ENCODE measurements around the gene PCBP2. TPM values are rescaled to one million over a fixed set of nuclear protein-coding genes. Genes with fewer than 3 reads are reported as not detected.

The PCBP2 gene
- total RNA-seq, 1 donor from 2014 or later: 133 TPM

GRCh38 chr12:53506881-53507602, 55.1 kb downstream of the PCBP2 start, which contains the start of gene NPFF:
TSS of gene NPFF (minus strand) at chr12:53507484. CDS start at chr12:53507474, 10 bp downstream.
- no peak for TF ChIP-seq CTCF (IDR thresholded peaks at IDR 0.05; ENCODE audit: insufficient read depth, low read length, severe bottlenecking)
- DNase-seq (ENCODE audit: low read depth) (no peak), FAIRE-seq (no peak)
- Histone ChIP-seq H3K36me3 (ENCODE audit: control insufficient read depth, insufficient read depth, low read length) (peaks cover 14% of the 10 kb centered on the region), H3K4me3 (ENCODE audit: low read depth, low read length) (no peak within 1 kb of the TSS), H3K27me3 (ENCODE audit: control insufficient read depth, insufficient read depth, low read length) (no peaks in the 10 kb centered on the region)

- DNase-seq (ENCODE audit: low read depth) (no peak), FAIRE-seq (no peak)
- TF ChIP-seq CTCF (IDR thresholded peaks at IDR 0.05; ENCODE audit: insufficient read depth, low read length, severe bottlenecking): no peak
- no peaks in the 10 kb centered on the region for H3K27me3 ChIP-seq (ENCODE audit: control insufficient read depth, insufficient read depth, low read length)
- H3K36me3 ChIP-seq (ENCODE audit: control insufficient read depth, insufficient read depth, low read length): peaks cover 14% of the 10 kb centered on the region
- no peak overlapping the region for H3K4me3 ChIP-seq (ENCODE audit: low read depth, low read length)
These were observed 55.6 kb downstream of the PCBP2 start for GRCh38 chr12:53507603-53507885.

GRCh38 chr12:53508534-53509170, 56.8 kb downstream of the PCBP2 start:
- no peak for FAIRE-seq
- peak; percentile 72 for DNase-seq (ENCODE audit: low read depth)

GRCh38 chr12:53510181-53510812, 58.4 kb downstream of the PCBP2 start:
- TF ChIP-seq CTCF (IDR thresholded peaks at IDR 0.05; ENCODE audit: insufficient read depth, low read length, severe bottlenecking): no peak
- FAIRE-seq (no peak), DNase-seq (ENCODE audit: low read depth) (no peak)
- Histone ChIP-seq H3K4me3 (ENCODE audit: low read depth, low read length) (no peak overlapping the region), H3K27me3 (ENCODE audit: control insufficient read depth, insufficient read depth, low read length) (no peaks in the 10 kb centered on the region), H3K36me3 (ENCODE audit: control insufficient read depth, insufficient read depth, low read length) (peaks cover 22% of the 10 kb centered on the region)

More at GRCh38 chr12:53508534-53509170, 56.8 kb downstream of the PCBP2 start:
- Histone ChIP-seq H3K27me3 (ENCODE audit: control insufficient read depth, insufficient read depth, low read length) (no peaks in the 10 kb centered on the region), H3K36me3 (ENCODE audit: control insufficient read depth, insufficient read depth, low read length) (peaks cover 15% of the 10 kb centered on the region), H3K4me3 (ENCODE audit: low read depth, low read length) (no peak overlapping the region)
- peak; percentile 90 for TF ChIP-seq CTCF (IDR thresholded peaks at IDR 0.05; ENCODE audit: insufficient read depth, low read length, severe bottlenecking)

- FAIRE-seq (no peak), DNase-seq (ENCODE audit: low read depth) (no peak)
- peaks cover 26% of the 10 kb centered on the region for H3K36me3 ChIP-seq (ENCODE audit: control insufficient read depth, insufficient read depth, low read length)
- TF ChIP-seq CTCF (IDR thresholded peaks at IDR 0.05; ENCODE audit: insufficient read depth, low read length, severe bottlenecking): no peak
- no peaks in the 10 kb centered on the region for H3K27me3 ChIP-seq (ENCODE audit: control insufficient read depth, insufficient read depth, low read length)
- H3K4me3 ChIP-seq (ENCODE audit: low read depth, low read length): no peak overlapping the region
These were observed 62.0 kb downstream of the PCBP2 start for GRCh38 chr12:53513712-53514410.

Data from bronchial epithelial cell (primary cell).